SK-N-MC (cell line): ENCODE measurements around the gene MICU1.

Experiments used
- DNase-seq: peaks from one replicate; pipeline ENCODE4 v3.0.0-alpha.2; 2011; ENCODE audit warnings: low read depth, low spot score
- H3K27ac ChIP-seq: fragments of 200-600 bp; sonication (generic); 2 replicates; pipeline ENCODE4 v1.5.1; 2016; ENCODE audit warnings: mixed run types
- H3K36me3 ChIP-seq: fragments of 200-600 bp; sonication (generic); 2 replicates; pipeline ENCODE4 v1.6.1; 2017; ENCODE audit warnings: antibody characterized with exemption, low read length, mixed read lengths; ENCODE audit not compliant: insufficient read depth
- H3K4me3 ChIP-seq: fragments of 200-600 bp; sonication (generic); 2 replicates; pipeline ENCODE4 v1.5.1; 2016
- H3K9ac ChIP-seq: fragments of 200-600 bp; sonication (generic); 2 replicates; pipeline ENCODE4 v1.8.0; 2017; ENCODE audit warnings: mixed run types, mixed read lengths; ENCODE audit not compliant: insufficient read length
- H3K9me3 ChIP-seq: fragments of 200-600 bp; sonication (generic); 2 replicates; pipeline ENCODE4 v1.6.1; 2017; ENCODE audit warnings: low read depth, mild to moderate bottlenecking, antibody characterized with exemption, low read length, moderate library complexity, mixed read lengths
- EZH2 ChIP-seq: fragments of 200-600 bp; sonication (generic); IDR thresholded peaks from one replicate; pipeline ENCODE4 v1.6.1; 2017; ENCODE audit warnings: antibody characterized with exemption
- FOXP2 ChIP-seq: optimal IDR thresholded peaks from 2 replicates; pipeline ENCODE3; 2011; ENCODE audit warnings: mild to moderate bottlenecking, moderate library complexity; ENCODE audit not compliant: insufficient read depth; ENCODE audit errors: extremely low read length, control extremely low read depth
- POLR2AphosphoS5 ChIP-seq: IDR thresholded peaks from 2 replicates; pipeline ENCODE4 v1.6.1; 2012; ENCODE audit warnings: mild to moderate bottlenecking, low read depth, low read length, borderline replicate concordance

Gene MICU1

DNA sequence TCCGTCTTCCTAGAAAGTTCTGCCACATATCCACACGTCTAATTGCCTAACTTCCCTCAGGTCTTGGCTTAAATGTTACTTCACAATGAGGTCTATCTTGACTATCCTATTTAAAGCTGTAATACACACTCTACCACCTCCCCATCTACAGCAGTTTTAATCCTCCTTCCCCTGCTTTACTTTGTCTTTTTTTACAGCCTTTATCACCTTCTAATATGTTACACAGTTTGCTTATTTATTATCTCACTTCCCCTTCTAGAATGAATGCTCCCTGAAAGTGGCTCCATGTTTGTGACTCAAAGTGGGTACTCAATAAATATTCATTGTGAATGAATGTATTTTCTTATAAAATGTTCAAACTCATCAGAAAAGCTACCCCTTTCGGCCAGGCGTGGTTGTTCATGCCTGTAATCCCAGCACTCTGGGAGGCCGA, 13.6 kb upstream of the MICU1 start:
- Histone ChIP-seq H3K9ac (no peak overlapping the region), H3K27ac (no peak overlapping the region), H3K9me3 (no peaks in the 10 kb centered on the region), H3K4me3 (no peak overlapping the region), H3K36me3 (no peaks in the 10 kb centered on the region)
- TF ChIP-seq EZH2: no peak
- no peak for TF ChIP-seq FOXP2
- TF ChIP-seq POLR2AphosphoS5: no peak
- no peak for DNase-seq

GRCh38 chr10:72638586-72639440, 12.9 kb upstream of the MICU1 start:
- TF ChIP-seq EZH2 (no peak), FOXP2 (no peak), POLR2AphosphoS5 (no peak)

DNA sequence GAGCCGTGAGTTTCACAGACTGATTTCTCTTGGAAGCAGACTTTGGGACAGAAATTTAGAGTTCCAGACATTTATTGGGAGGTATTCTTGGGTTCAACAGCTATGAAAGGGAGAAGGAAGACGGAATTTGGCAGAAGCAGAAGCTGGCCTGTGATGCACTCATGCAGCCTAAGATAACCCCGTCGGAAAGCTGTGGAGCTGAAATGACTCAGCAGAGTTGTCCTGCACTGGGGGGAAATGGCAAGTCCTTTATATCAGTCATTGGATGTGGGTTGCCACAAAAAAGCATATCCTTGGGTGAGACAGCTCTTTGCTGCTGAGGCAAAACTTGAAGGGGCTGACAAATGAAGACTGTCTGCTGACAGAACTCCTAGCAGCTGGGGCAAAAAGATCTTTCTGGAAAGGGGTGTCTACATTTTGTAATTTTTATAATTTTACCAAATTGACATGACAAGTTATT, 11.5 kb upstream of the MICU1 start:
- H3K36me3 ChIP-seq: no peaks in the 10 kb centered on the region
- TF ChIP-seq POLR2AphosphoS5: no peak
- TF ChIP-seq EZH2: no peak
- no peak for TF ChIP-seq FOXP2
- no peak overlapping the region for H3K9ac ChIP-seq
- H3K4me3 ChIP-seq: no peak overlapping the region
- H3K9me3 ChIP-seq: no peaks in the 10 kb centered on the region
- H3K27ac ChIP-seq: no peak overlapping the region
- DNase-seq: no peak

More at GRCh38 chr10:72638586-72639440, 12.9 kb upstream of the MICU1 start:
- no peaks in the 10 kb centered on the region for H3K36me3 ChIP-seq
- no peak overlapping the region for H3K4me3 ChIP-seq
- DNase-seq: no peak
- no peak overlapping the region for H3K9ac ChIP-seq
- no peaks in the 10 kb centered on the region for H3K9me3 ChIP-seq
- no peak overlapping the region for H3K27ac ChIP-seq

DNA sequence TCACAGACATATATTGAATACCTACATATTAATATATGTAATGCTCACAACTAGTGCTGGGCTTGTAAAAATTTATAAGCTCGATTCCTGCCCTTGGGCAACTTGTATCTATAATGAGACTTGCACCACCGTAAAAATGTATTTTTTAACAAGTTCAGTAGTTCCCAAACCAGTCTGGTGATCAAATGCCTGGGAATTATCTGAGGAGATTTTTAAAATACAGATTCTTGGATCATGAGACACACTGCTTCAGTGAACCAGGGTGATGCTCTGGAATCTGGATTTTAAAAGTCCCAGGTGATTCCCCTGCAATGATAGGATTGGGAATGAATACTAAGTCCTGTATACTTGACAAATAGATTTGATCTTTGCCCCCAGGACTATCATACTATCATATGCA, 4.3 kb upstream of the MICU1 start:
- Histone ChIP-seq H3K36me3 (no peaks in the 10 kb centered on the region), H3K27ac (no peak overlapping the region), H3K9me3 (no peaks in the 10 kb centered on the region), H3K4me3 (no peak overlapping the region), H3K9ac (no peak overlapping the region)
- peak; percentile 34 for DNase-seq
- no peak for TF ChIP-seq FOXP2
- no peak for TF ChIP-seq EZH2
- TF ChIP-seq POLR2AphosphoS5: no peak

DNA sequence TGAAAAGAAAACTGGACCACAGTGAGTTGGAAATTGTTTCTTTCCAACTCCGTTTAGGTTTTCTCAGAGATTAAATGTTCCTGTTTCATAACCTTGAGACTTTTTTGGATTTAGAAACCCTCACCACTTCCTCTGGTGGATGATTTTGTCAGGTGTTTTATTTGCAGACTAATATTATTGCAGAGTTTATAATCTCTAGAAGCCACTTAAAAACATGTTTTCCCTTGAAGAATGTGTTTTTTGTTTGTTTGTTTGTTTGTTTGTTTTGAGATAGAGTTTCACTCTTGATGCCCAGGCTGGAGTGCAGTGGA, 520 bp upstream of the MICU1 start:
- no peaks in the 10 kb centered on the region for H3K36me3 ChIP-seq
- no peaks in the 10 kb centered on the region for H3K9me3 ChIP-seq
- TF ChIP-seq POLR2AphosphoS5 (no peak), EZH2 (no peak), FOXP2 (no peak)
- no peak for DNase-seq
- H3K27ac ChIP-seq: peak overlapping the region; percentile 76
- peak overlapping the region; percentile 87 for H3K4me3 ChIP-seq
- H3K9ac ChIP-seq: peak overlapping the region; percentile 83

DNA sequence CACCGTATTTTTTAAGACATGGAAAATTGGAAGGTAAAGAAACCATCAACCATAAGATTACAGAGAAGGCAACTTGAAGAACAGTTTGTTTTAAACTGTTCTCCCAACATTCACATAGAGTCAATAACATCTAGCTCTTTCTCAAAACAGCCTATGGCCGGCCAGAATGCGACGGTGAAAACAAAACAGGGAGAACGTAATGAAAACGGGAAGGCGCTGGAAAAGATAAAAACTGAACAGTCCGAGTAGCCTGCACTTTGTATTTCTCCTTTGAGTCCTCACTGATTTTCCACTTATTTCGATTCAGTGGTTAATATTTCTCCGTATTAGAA, 637 bp downstream of the MICU1 start:
- peak overlapping the region; percentile 87 for H3K4me3 ChIP-seq
- H3K27ac ChIP-seq: no peak overlapping the region
- peak overlapping the region; percentile 78 for H3K9ac ChIP-seq
- H3K9me3 ChIP-seq: no peaks in the 10 kb centered on the region
- DNase-seq: no peak
- TF ChIP-seq POLR2AphosphoS5 (no peak), FOXP2 (no peak), EZH2 (no peak)
- no peaks in the 10 kb centered on the region for H3K36me3 ChIP-seq

GRCh38 chr10:72622271-72622670, 3.6 kb downstream of the MICU1 start:
- DNase-seq: no peak
- Histone ChIP-seq H3K36me3 (no peaks in the 10 kb centered on the region), H3K9ac (no peak overlapping the region), H3K4me3 (no peak overlapping the region), H3K9me3 (no peaks in the 10 kb centered on the region), H3K27ac (no peak overlapping the region)
- TF ChIP-seq POLR2AphosphoS5 (no peak), EZH2 (no peak), FOXP2 (no peak)

GRCh38 chr10:72616716-72617115, 9.2 kb downstream of the MICU1 start:
- no peak overlapping the region for H3K9ac ChIP-seq
- H3K9me3 ChIP-seq: no peaks in the 10 kb centered on the region
- H3K4me3 ChIP-seq: no peak overlapping the region
- no peak for TF ChIP-seq EZH2
- H3K36me3 ChIP-seq: no peaks in the 10 kb centered on the region
- H3K27ac ChIP-seq: no peak overlapping the region
- no peak for DNase-seq

- Histone ChIP-seq H3K4me3 (no peak overlapping the region), H3K9me3 (no peaks in the 10 kb centered on the region), H3K27ac (no peak overlapping the region), H3K36me3 (no peaks in the 10 kb centered on the region), H3K9ac (no peak overlapping the region)
- TF ChIP-seq POLR2AphosphoS5: no peak
- no peak for TF ChIP-seq EZH2
- no peak for TF ChIP-seq FOXP2
- no peak for DNase-seq
These were observed 9.9 kb downstream of the MICU1 start for GRCh38 chr10:72615970-72616369.
